Fibroblast of upper back skin (primary cell): ENCODE data around the gene ATP5PB.

Source experiments
- DNase-seq: peaks from one replicate; pipeline ENCODE4 v3.0.0-alpha.2; 2013

ATP5PB gene, protein sequence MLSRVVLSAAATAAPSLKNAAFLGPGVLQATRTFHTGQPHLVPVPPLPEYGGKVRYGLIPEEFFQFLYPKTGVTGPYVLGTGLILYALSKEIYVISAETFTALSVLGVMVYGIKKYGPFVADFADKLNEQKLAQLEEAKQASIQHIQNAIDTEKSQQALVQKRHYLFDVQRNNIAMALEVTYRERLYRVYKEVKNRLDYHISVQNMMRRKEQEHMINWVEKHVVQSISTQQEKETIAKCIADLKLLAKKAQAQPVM

GRCh38 chr1:111448918-111449702 is at the start of gene ATP5PB, which contains the start of gene WDR77:
ATP5PB (plus strand) TSS chr1:111449464; CDS start chr1:111449542, 78 bp downstream.
WDR77 (minus strand) TSS chr1:111449256; CDS start chr1:111449169, 87 bp downstream.
- DNase-seq = peak; percentile 100

DNA sequence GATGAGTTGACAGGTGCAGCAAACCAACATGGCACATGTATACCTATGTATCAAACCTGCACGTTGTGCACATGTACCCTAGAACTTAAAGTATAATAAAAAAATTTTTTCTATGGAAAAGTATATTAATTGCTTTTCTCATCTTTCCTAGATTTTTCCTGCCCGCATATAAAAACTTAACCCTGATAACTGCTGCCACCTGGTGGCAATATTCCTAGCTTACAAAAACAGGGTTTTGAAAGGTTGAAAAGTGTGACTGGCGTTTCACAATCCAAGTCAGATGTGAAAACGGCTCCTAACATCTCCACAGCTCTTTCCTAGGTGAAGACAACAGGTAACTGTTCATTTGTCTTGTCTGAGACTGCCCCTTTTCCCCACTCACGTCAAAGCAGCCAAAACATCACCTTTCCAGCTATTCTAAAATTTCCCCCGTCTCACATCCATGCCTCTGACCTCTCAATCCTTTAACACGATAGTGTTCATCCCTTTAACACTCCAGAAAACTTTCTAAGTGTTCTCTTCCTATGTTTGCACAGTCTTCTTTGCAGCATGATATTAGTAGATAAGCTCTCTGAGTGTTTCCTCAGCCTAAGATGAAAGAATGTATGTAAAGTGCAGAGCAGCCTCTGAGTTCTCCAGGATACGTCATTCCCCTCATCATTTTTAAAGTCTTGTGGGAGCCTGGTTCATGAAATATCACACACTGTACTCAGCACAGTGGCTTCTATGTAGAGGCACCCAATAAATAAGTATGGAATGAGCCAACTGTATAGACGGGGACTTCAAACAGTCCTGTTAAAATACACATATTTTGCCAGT is 49.3 kb upstream of the ATP5PB start:
- peak; percentile 45 for DNase-seq

- DNase-seq = no peak
These were observed 47.2 kb upstream of the ATP5PB start for GRCh38 chr1:111402083-111402482.

- no peak for DNase-seq
These were observed 44.7 kb upstream of the ATP5PB start for GRCh38 chr1:111404588-111404987.

DNA sequence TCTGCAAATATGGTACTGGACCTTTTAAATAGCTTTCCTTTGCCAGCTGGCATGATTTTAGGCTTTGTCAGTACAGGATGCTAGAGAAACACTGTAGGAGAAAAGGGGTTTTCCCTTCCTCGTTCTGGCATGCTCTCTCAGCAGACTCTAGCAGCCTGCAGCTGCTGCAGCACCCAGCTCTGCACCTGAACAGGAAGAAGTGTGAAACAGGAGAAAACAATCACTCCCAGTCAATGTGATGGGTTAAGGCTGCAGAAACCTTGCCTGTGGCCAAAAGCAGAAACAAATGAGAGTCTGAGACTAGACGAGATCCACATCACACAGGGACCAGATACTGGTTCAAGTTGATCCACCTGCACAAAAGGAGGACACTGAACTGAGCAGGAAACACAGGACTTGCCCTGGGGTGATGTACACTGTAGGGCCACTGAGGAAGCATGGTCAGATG is 42.9 kb upstream of the ATP5PB start:
- DNase-seq = peak; percentile 7

- DNase-seq = no peak
These were observed 42.0 kb upstream of the ATP5PB start for GRCh38 chr1:111407301-111407700.

- no peak for DNase-seq
These were observed 36.4 kb upstream of the ATP5PB start for GRCh38 chr1:111412839-111413238.

DNA sequence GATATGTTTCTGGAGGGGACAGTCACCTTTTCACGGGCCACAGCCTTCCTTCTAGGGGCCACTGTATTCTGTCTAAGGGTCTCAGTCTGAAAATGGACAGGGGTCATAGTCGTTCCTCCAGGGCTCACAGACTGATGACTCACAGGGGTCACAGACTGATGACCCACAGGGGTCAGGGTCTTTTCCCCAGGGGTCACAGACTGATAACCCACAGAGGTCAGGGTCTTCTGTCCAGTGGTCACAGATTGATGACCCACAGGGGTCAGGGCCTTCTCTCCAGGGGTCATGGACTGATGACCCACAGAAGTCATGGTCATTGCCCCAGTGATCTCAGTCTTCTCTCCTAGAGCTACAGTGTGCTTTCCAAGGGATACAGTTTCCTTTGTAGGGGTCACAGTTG is 34.5 kb upstream of the ATP5PB start:
- no peak for DNase-seq

DNA sequence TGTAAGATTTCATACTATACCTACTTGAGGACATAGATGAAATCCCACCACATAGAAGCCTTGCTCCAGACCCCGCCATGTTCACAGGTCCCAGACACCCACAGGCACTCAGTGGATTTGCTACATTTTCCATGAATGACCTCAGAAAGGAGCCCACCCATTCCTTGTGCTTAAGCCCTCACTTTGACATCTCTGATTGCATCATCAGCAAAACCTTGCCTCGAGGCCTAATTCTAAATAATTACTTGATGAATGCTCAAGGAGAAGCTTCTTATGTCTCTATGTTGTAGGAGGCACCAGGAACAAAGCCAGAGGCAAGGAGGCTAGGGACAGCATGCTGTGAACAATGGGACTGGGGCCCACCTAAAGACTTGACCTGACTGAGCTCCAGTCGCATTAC is 33.8 kb upstream of the ATP5PB start:
- DNase-seq = no peak

- no peak for DNase-seq
These were observed 31.5 kb upstream of the ATP5PB start for GRCh38 chr1:111417755-111418154.

DNA sequence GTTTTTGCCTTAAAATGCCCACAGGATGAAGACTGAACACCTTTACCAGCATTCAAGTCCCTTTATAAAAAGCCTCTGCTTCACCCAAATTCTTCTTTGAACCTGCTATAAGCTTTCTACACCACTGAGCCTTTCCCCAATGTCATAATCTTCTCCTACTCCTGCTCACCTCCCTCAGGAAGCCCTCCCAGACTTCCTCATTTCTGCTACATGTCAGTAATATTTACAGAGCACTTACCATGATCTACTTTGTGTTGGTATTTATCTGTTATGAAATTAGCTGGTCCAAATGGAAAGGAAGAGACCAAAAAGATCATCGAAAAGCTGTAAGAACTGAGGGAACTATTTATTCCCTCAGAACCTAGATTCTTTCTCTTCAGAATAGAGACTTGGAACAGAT is 30.2 kb upstream of the ATP5PB start:
- no peak for DNase-seq

DNA sequence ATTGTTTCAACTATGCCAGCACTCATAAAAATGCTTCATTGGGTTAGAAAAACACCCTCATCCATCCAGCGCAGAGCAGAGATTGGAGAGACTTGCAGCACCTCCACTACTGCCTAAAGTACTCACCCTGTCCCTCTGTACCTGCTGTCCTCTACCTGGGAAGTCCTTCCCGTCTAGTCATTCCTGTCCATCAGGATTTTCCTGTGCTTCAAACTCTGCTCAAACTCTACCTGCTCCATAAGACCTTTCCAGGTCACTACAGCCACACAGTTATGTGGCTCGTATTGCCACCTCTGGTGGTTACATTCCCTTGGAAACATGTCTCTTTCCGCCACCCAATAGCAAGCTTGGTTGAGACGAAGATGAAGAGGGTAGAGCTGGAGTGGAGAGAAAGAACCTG is 28.9 kb upstream of the ATP5PB start:
- no peak for DNase-seq

GRCh38 chr1:111422546-111423391 is 26.5 kb upstream of the ATP5PB start:
- no peak for DNase-seq

DNA sequence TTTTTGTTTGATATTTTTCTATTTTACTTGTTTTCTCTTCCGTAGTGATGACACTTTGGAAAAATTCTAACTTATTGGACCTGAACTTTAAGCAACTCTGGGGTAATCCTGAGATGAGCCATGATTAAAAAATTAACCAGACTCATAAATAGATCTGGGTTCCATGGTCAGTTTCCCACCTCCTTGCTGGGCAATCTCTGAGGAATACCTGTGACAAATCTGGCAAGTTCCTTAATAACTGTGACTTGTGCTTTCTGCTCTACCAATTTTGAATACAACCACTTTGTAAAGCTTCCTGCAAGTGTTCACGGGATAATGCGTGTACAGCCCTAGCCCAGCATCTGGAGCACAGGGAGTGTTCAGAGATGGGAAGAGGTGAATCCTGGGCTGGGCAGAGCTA is 25.0 kb upstream of the ATP5PB start:
- no peak for DNase-seq

- peak; percentile 56 for DNase-seq
These were observed 12.5 kb upstream of the ATP5PB start for GRCh38 chr1:111436726-111437125.

GRCh38 chr1:111439461-111440351 is 9.6 kb upstream of the ATP5PB start:
- DNase-seq = no peak

DNA sequence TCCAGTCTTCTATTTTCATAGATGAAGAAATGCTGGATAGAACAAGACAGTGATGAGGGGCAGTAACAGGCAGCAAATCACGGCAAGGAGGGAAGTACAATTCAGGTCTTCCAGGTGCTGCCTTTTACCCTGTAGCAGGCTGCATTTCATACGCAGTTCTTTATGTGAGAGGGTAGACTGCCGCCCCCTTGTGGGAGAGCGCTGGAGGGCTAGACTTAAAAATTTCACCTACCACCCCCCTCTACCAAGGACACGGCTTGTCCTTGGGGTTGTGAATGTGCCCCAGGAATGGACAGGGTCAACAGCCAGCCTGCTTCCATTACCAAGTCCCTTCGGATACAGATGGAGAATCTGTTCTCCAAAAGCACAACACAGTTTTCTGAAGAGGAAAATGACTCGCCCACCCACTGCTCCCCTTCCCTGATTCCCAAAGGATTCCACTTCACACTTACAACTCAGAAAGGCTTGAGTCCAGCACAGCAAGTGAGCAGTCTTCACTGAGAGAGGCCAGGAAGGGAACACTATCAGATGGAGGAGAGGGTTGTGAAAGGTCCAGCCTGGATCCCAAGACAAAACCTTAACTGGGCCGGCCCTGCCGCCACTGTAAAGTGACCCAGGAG is 7.6 kb upstream of the ATP5PB start:
- DNase-seq = peak; percentile 9

GRCh38 chr1:111442457-111442856 is 6.8 kb upstream of the ATP5PB start:
- no peak for DNase-seq

DNA sequence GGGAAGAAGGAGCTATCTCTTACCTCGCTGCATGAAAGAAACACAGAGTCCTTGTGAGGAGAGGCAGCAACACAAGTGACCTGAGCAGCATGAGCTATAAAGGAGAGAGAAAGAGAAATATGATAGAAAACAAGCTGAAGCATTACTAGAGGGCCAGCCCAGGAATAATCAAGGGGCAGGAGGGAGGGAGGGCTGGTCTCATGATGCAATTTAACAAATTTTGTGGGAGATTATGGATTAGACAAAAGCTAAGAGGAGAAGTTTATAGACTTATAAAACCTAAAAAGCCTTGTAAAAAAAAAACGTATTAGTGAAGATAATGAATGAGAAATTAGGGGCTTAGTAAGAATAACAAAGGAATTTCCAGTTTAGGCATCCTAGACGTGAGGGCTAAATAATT is 5.2 kb upstream of the ATP5PB start:
- no peak for DNase-seq

- no peak for DNase-seq
These were observed 2.7 kb upstream of the ATP5PB start for GRCh38 chr1:111446546-111446945.
